HT-29 (cell line): ENCODE measurements around the gene LMLN. TPM values are rescaled to one million over a fixed set of nuclear protein-coding genes. Genes with fewer than 3 reads are reported as not detected.
A peak's percentile ranks its signal among the peaks of the same experiment; 100 is the strongest.
"Not testable (repeated sequence)": the region's sequence is repeated elsewhere in the genome, so short reads cannot be mapped to it uniquely, and the experiment has no call there.

Experiments
- DNase-seq: peaks from one replicate; pipeline ENCODE4 v3.0.0-alpha.2; 2015; ENCODE audit warnings: low spot score
- total RNA-seq: library from RNA; depleted of rRNA; stranded (reverse); fragments of >200 nt; shearing (Covaris generic); gene quantifications from 2 replicates; pipeline ENCODE4 v1.2.3, GENCODE V29; 2014

LMLN gene
- total RNA-seq, 1 experiment from 2014 or later: 1.1 TPM

DNA sequence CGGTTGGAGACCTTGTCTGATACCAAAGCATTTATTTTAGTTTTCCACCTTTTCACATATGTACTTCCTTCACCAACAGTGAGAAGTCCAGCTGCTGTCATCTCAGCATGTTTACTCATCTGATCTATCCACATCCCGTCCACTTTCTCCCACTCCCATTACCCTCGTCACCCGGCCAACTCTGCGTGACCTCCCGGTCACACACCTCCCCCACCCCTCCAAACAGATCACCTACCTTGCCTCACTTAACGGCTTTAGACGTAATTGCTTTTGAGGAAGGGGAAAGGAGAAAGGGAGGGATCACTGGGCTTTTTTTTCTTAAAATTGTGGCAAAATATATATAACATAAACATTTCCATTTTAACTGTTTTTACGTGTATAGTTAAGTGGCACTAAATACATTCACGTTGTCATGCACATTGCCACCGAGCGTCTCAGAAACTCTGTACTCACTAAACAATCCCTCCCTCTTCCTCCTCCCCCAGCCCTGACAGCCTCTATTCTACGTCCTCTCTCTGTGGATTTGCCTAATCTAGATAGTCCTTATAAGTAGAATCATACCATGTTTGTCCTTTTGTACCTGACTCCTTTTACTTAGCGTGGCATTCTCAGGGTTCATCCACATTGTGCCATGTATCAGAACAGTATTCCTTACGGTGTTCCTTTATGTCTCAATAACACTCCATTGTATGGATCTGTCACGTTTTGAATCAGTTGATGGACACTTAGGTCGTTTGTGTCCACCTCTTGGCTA is 67.2 kb downstream of the LMLN start:
- no peak for DNase-seq

DNA sequence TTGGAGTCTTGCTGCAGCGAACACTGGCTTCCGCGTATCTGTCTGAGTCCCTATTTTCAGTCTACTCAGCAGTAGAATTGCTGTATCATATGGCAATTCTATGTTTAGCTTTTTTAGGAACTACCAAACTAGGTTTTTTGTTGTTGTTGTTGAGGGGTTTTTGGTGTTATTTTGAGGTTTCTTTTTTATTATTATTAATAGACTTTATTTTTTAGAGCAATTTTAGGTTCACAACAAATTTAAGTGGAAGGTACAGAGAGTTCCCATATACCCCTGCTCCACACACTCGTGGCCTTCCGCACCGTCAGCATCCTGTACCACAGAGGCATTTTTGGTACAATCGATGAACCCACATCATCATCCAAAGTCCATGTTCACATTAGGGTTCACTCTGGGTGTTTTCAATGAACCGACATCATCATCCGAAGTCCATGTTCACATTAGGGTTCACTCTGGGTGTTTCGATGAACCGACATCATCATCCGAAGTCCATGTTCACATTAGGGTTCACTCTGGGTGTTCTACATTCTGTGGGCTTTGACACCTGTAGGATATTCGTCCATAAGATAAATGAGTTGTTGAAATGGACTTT is 67.9 kb downstream of the LMLN start:
- DNase-seq: no peak

DNA sequence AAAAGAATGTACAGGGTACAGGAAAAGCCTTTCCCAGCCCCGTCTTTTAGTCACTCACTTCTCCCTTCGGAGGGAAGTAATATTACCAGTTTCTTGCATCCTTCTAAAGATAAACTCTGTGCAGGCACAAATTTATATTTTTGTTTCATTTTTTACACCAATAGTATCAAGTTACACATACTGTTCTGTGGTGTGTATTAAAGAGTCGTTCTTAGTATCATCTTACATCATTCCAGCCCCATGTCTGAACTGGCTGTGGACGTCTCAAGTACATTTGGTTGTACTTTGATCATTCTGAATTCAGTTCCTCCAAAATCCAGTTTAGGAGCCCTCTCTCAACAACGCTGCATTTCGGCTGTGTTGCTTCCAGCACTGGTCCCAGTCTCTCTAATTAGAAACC is 68.7 kb downstream of the LMLN start:
- DNase-seq: no peak

- DNase-seq: no peak
Measured at GRCh38 chr3:198030125-198030524, 70.1 kb downstream of the LMLN start.

DNA sequence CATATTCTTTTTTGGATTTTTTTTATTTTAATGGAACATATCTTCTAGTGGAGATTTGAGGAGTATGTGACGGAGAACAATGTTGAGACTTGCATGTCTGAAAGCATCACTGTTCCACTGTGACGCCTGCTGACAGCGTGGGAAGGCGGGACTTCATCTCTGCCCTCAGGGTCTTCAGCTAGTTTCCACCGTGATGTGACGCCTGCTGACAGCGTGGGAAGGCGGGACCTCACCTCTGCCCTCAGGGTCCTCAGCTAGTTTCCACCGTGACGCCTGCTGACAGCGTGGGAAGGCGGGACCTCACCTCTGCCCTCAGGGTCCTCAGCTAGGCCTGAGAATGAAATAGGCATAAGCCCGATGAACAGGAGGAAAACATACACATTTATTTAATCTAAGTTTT is 70.7 kb downstream of the LMLN start:
- DNase-seq: no peak

GRCh38 chr3:198032039-198032936 is 72.3 kb downstream of the LMLN start:
- no peak for DNase-seq

GRCh38 chr3:198043119-198043518 is 83.1 kb downstream of the LMLN start:
- no peak for DNase-seq

GRCh38 chr3:198046120-198046857 is 86.3 kb downstream of the LMLN start:
- DNase-seq: no peak

GRCh38 chr3:198048445-198048844 is 88.4 kb downstream of the LMLN start:
- no peak for DNase-seq

- no peak for DNase-seq
Measured at GRCh38 chr3:198051836-198052235, 91.8 kb downstream of the LMLN start.

DNA sequence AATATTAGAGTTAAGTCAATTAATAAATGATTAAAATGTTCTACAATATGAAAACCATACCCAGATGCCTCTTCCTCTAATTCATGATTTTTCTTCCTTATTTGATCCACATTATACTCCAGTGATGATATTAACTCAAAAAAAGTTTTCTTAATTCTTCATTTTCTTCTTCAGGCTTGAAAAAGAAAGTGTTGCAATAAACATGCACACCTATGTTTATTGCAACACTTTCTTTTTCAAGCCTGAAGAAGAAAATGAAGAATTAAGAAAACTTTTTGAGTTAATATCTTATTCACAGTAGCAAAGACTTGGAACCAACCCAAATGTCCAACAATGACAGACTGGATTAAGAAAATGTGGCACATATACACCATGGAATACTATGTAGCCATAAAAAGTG is 93.4 kb downstream of the LMLN start:
- DNase-seq: not testable (repeated sequence)

GRCh38 chr3:198061119-198062067 is 101.4 kb downstream of the LMLN start:
- no peak for DNase-seq

DNA sequence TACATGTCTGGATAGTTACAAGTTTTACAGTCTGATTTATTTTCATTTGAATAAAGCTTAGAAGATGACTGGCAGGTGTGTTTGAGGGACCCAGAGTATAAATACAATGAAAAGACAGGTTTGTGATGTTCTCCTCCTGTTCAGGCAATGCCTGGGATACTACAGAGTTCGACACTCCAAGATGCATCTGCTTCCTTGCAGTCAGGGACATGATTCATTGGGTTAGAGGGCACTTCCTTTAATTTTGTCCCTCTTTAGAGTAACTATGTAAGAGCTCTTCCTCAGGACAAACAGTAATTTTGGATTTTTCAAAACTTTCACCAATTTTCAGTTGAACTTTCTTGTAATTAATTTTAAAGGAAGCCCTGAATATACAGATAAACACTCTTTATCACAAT is 102.0 kb downstream of the LMLN start:
- no peak for DNase-seq

DNA sequence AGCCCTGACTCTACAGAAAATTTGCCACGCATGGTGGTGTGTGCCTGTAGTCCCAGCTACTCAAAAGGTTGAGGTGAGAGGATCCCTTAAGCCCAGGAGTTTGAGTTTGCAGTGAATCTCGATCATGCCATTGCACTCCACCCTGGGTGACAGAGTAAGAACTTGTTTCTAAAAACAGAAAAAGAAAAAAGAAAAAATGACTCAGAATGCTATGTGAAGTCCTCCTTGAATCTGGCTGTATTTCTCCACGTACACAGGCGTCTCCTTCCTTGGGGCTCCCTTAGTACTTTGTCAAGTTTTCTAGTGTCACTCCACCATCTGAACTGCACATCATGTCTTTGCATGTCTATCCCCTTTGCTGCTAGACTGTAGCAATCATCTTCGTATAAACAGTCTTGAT is 104.4 kb downstream of the LMLN start:
- no peak for DNase-seq

DNA sequence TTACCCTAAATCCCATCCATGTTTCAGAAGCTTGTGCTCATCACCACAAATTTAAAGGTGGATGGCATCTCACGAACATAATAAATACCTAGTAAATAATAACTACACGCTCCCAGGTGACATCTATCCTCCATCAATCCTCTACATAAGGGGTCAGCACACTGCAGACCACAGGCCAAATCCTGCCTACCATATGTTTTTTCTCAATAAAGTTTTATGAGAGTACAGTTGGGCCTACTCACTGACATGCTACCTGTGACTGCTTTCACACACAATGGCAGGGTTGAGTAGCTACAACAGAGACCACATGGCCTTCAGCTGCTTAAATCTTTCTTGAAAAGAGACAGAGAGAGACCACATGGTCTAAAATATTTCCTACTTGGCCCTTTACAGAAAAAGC is 105.9 kb downstream of the LMLN start:
- no peak for DNase-seq

DNA sequence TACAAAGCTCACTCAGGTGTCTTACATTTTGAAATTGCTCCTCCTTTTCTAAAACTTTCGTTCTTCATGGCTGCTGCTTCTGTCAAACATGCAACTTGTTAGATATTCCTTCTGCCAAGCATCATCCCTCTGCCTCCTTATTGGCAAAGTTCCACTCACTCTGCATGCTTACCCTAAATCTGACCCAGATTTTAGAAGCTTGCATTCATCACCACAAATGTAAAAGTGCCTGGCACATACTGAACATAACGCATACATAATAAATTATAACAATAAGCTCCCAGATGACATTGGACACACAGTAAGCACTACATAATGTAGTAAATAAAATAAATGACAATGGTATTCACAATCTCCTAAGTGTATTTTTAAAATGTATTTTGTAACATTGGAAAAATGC is 107.4 kb downstream of the LMLN start:
- no peak for DNase-seq

- peak; percentile 40 for DNase-seq
Measured at GRCh38 chr3:198070871-198071270, 110.9 kb downstream of the LMLN start.

DNA sequence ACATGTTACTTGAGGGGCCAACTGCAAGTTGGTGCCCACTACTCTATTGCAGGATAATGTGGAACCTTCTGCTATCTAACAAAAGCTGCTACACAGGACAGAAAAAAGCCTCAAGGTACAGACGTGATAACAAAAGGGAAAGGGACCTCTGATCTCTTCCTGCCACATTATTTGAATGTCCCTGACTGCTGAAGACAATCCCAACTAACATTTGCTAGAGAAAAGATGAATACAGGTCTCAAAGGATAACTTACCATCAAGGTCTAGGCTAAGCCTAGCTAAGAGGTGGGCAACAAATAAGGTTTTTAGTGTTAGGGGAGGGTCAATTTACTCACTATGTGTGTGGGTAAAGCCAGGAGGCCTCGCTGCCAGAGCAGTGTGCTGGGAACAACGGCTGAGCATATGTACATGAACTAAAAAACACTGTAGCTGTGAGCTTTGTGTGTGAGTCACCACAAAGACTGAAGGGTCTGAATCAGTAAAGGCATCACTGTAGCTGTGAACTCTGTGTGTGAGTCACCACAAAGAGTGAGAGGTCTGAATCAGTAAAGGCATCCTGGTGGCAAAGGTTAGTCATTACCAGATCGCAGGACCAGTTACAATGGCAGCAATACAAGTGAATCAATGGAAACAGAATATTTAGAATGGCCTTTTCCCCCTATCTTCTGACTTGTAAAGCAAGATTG is 111.7 kb downstream of the LMLN start:
- DNase-seq: peak; percentile 87

DNA sequence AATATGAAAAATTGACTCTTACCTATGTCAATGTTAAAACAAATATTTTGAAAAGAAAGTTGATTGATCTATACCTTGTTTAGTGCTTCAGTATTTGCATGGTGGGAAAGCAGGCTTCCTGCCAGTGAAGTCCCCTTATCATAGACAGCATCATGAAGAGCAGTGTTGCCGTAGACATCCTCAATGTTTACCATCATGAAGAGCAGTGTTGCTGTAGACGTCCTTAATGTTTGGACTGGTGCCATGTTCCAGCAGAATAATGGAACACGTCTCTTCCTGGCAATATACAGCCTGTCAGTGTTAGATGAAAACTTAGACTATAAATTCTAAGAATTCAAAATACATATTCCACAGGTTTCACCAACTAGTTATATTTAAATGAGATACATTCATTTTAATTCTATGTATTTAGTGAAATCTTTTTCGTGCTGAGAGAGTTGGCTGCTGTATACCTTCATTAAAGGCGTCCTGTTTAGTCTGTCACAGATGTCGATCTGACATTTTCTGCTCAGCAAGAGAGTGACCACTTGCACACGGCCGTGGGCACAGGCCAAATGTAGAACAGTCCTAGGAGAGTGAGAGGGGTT is 116.8 kb downstream of the LMLN start:
- no peak for DNase-seq
